Body of pancreas (tissue), 4 donors: ENCODE results near the gene BIK. TPM values are rescaled to one million over a fixed set of nuclear protein-coding genes. Genes with fewer than 3 reads are reported as not detected.

Experiments used
- ATAC-seq: fragments of 150-250 bp; one replicate; pipeline ENCODE4 v1.9.1; 2016
- DNase-seq, 4 donors: peaks; one replicate each; pipeline ENCODE4 v3.0.0-alpha.2; 2019
- H3K27ac ChIP-seq, 4 donors: fragments of 200-600 bp; sonication (generic); 1 replicate in 3 of 4; 2 replicates in 1 of 4; pipeline versions ENCODE4 v1.5.1 to v1.6.1; 2016 to 2019; ENCODE audit warnings: mild to moderate bottlenecking in 1 of 4, mixed read lengths in 1 of 4, moderate library complexity in 1 of 4
- H3K27me3 ChIP-seq, 2 donors: fragments of 200-600 bp; sonication (generic); one replicate each; pipeline ENCODE4 v1.6.0; 2016; ENCODE audit warnings: mild to moderate bottlenecking in 1 of 2
- H3K36me3 ChIP-seq, 2 donors: fragments of 200-600 bp; sonication (generic); replicated peaks in 1 of 2; 2 replicates each; pipeline ENCODE4 v1.5.1; 2016; ENCODE audit warnings: low read depth in 2 of 2; ENCODE audit not compliant: insufficient read depth in 1 of 2
- H3K4me1 ChIP-seq: fragments of 200-600 bp; sonication (generic); one replicate; pipeline ENCODE4 v1.6.0; 2016
- H3K4me3 ChIP-seq, 2 donors: fragments of 200-600 bp; sonication (generic); 1 replicate in 1 of 2; 2 replicates in 1 of 2; pipeline ENCODE4 v1.5.1; 2016 to 2019
- H3K9me3 ChIP-seq, 3 donors: fragments of 200-600 bp; sonication (generic); 1 replicate in 2 of 3; 2 replicates in 1 of 3; pipeline ENCODE4 v1.5.1; 2016
- CTCF ChIP-seq, 7 experiments: fragments of 450-650 bp in 4 of 7; fragments of 200-600 bp in 3 of 7; sonication (generic) in 3 of 7; IDR thresholded peaks; one replicate each; pipeline ENCODE4 v1.5.1; 2016 to 2019; ENCODE audit warnings: antibody characterized with exemption in 7 of 7
- POLR2A ChIP-seq, 3 donors: fragments of 450-650 bp; IDR thresholded peaks; one replicate each; pipeline ENCODE4 v1.6.1; 2016; ENCODE audit warnings: antibody characterized with exemption in 3 of 3, mild to moderate bottlenecking in 2 of 3
- WGBS, 2 donors: methylation state at CpG; one replicate each; pipeline ENCODE4 v1.1.5; 2017; 5-methylcytosine and 5-hydroxymethylcytosine counted together
- intact Hi-C: fragments of 100-400 bp; cut with DNase I; formaldehyde crosslinking; loops from one replicate; pipeline ENCODE4 v1.15.1; 2023
- total RNA-seq, 2 donors: library from RNA; depleted of rRNA; stranded (reverse); fragments of >200 nt; gene quantifications; one replicate each; pipeline ENCODE4 v1.1.0, GENCODE V29; 2016

BIK gene
- total RNA-seq, 2 donors from 2014 or later: 1.6 to 11.5 TPM

GRCh38 chr22:43092085-43092484, 18.5 kb upstream of the BIK start:
- H3K36me3 ChIP-seq: no peaks in the 10 kb centered on the region
- WGBS, 2 donors: 68 to 71% methylated on average over 9 of the region's 9 CpGs
- DNase-seq (no peak), ATAC-seq (no peak)
- no peaks in the 10 kb centered on the region for H3K27me3 ChIP-seq
- H3K4me3 ChIP-seq: no peak overlapping the region
- TF ChIP-seq CTCF (IDR thresholded peaks at IDR 0.05) (no peak), POLR2A (IDR thresholded peaks at IDR 0.05) (no peak)
- H3K4me1 ChIP-seq: peaks cover 5% of the 10 kb centered on the region
- no peak overlapping the region for H3K27ac ChIP-seq
- no peaks in the 10 kb centered on the region for H3K9me3 ChIP-seq
- intact Hi-C loops: no loop called here

- peak in 3 of 4 donors; percentile 26 to 35 (median 29) for DNase-seq
- Histone ChIP-seq H3K4me3 (no peak overlapping the region), H3K27me3 (no peaks in the 10 kb centered on the region), H3K27ac (no peak overlapping the region), H3K9me3 (no peaks in the 10 kb centered on the region), H3K36me3 (no peaks in the 10 kb centered on the region), H3K4me1 (no peaks in the 10 kb centered on the region)
- intact Hi-C loops: no loop called here
- no peak for ATAC-seq
- 38 to 50% methylated on average over 5 to 7 of the region's 7 CpGs for WGBS, 2 donors
- no peak for TF ChIP-seq POLR2A (IDR thresholded peaks at IDR 0.05)
- no peak for TF ChIP-seq CTCF (IDR thresholded peaks at IDR 0.05)
These were observed 16.5 kb upstream of the BIK start for GRCh38 chr22:43094085-43094484.

GRCh38 chr22:43094551-43094950, 16.0 kb upstream of the BIK start:
- H3K4me1 ChIP-seq: no peaks in the 10 kb centered on the region
- ATAC-seq: no peak
- 75 to 77% methylated on average over 4 of the region's 4 CpGs for WGBS, 2 donors
- DNase-seq: no peak
- H3K9me3 ChIP-seq: no peaks in the 10 kb centered on the region
- TF ChIP-seq POLR2A (IDR thresholded peaks at IDR 0.05) (no peak), CTCF (IDR thresholded peaks at IDR 0.05) (no peak)
- no peak overlapping the region for H3K27ac ChIP-seq
- H3K27me3 ChIP-seq: no peaks in the 10 kb centered on the region
- no peak overlapping the region for H3K4me3 ChIP-seq
- no peaks in the 10 kb centered on the region for H3K36me3 ChIP-seq
- intact Hi-C loops: no loop called here

DNA sequence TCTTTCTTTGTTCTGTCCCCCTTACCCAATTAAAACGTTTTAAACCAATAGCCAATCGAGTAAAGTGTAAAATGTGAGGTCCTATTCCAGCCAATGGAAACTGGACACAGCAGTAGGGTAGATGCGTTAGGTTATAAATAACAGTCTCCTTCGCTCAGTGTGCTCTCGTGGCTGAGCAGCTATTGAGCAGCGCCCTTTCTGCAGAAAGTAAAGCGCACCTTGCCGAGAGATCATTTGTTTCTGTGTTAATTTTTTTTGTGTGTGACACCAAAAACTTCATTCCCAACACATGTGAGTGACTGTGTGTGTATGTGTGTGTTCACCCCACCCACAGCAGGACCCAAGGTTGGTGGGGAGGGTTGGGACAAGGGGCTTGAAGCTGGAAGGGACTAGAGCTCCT, 14.1 kb upstream of the BIK start:
- no peaks in the 10 kb centered on the region for H3K4me1 ChIP-seq
- intact Hi-C loops: no loop called here
- ATAC-seq: no peak

More for the DNA sequence above, 14.1 kb upstream of the BIK start:
- H3K36me3 ChIP-seq: no peaks in the 10 kb centered on the region
- H3K27me3 ChIP-seq: no peaks in the 10 kb centered on the region
- TF ChIP-seq POLR2A (IDR thresholded peaks at IDR 0.05): no peak
- TF ChIP-seq CTCF (IDR thresholded peaks at IDR 0.05): no peak
- DNase-seq: no peak
- H3K4me3 ChIP-seq: no peak overlapping the region
- H3K27ac ChIP-seq: no peak overlapping the region
- 76 to 88% methylated on average over 8 of the region's 8 CpGs for WGBS, 2 donors
- no peaks in the 10 kb centered on the region for H3K9me3 ChIP-seq
